SU-DHL-6 (cell line): ENCODE measurements around the gene KCTD16.

Experiments
- H2AFZ ChIP-seq: fragments of 200-600 bp; sonication (generic); 2 replicates; pipeline ENCODE4 v1.6.1; 2014; ENCODE audit warnings: low read depth, mild to moderate bottlenecking, moderate library complexity, mixed read lengths, antibody characterized with exemption, low read length; ENCODE audit not compliant: severe bottlenecking
- H3F3A ChIP-seq: fragments of 200-600 bp; shearing (Covaris generic); 2 replicates; pipeline ENCODE4 v1.6.0; 2016; ENCODE audit warnings: antibody characterized with exemption, mild to moderate bottlenecking; ENCODE audit not compliant: insufficient read depth
- H3K27ac ChIP-seq: fragments of 200-600 bp; sonication (generic); 2 replicates; pipeline ENCODE4 v1.5.1; 2016; ENCODE audit warnings: low read depth, mild to moderate bottlenecking, low read length, moderate library complexity, mixed read lengths
- H3K27me3 ChIP-seq: fragments of 200-600 bp; sonication (generic), shearing (Covaris generic); 2 replicates; pipeline ENCODE4 v1.6.0; 2014; ENCODE audit warnings: mild to moderate bottlenecking, low read length
- H3K36me3 ChIP-seq: fragments of 200-600 bp; sonication (generic); 2 replicates; pipeline ENCODE4 v1.6.1; 2014; ENCODE audit warnings: mild to moderate bottlenecking, low read length, mixed read lengths
- H3K4me2 ChIP-seq: fragments of 300-600, 200-600 bp; shearing (Covaris generic), sonication (generic); 2 replicates; pipeline ENCODE4 v1.6.0; 2014; ENCODE audit warnings: low read length, low read depth, mild to moderate bottlenecking; ENCODE audit not compliant: poor library complexity, severe bottlenecking
- H3K4me3 ChIP-seq: fragments of 200-600 bp; sonication (generic); 2 replicates; pipeline ENCODE4 v1.5.1; 2014; ENCODE audit warnings: antibody characterized with exemption, low read length, mild to moderate bottlenecking, mixed read lengths; ENCODE audit not compliant: insufficient read depth, poor library complexity, severe bottlenecking
- H3K79me2 ChIP-seq: fragments of 200-600 bp; sonication (generic); 2 replicates; pipeline ENCODE4 v1.6.1; 2014; ENCODE audit warnings: mild to moderate bottlenecking, low read length, moderate library complexity; ENCODE audit not compliant: insufficient read depth
- H3K9ac ChIP-seq: fragments of 200-600 bp; sonication (generic); 2 replicates; pipeline ENCODE4 v1.7.0; 2014; ENCODE audit warnings: mild to moderate bottlenecking, low read length
- H3K9me2 ChIP-seq: fragments of 200-600 bp; sonication (generic); replicated peaks from 2 replicates; pipeline ENCODE4 v1.6.1; 2014; ENCODE audit warnings: low read length; ENCODE audit not compliant: insufficient read depth
- H3K9me3 ChIP-seq: fragments of 200-600 bp; sonication (generic); 2 replicates; pipeline ENCODE4 v1.6.1; 2014; ENCODE audit warnings: low read length, mixed read lengths; ENCODE audit not compliant: insufficient read depth
- H4K20me1 ChIP-seq: fragments of 200-600 bp; sonication (generic); 2 replicates; pipeline ENCODE4 v1.6.1; 2014; ENCODE audit warnings: low read depth, mild to moderate bottlenecking, antibody characterized with exemption, low read length, moderate library complexity, mixed read lengths
- EZH2phosphoT487 ChIP-seq: fragments of 200-600 bp; sonication (generic), shearing (Covaris generic); conservative IDR thresholded peaks from 2 replicates; pipeline ENCODE4 v1.6.1; 2018; ENCODE audit warnings: mild to moderate bottlenecking, antibody characterized with exemption, low read length, moderate library complexity, mixed read lengths
- TF ChIP-seq, protein P1 (sequence below): fragments of 200-600 bp; sonication (generic); IDR thresholded peaks from one replicate; pipeline ENCODE4 v1.5.1; 2017; ENCODE audit warnings: antibody characterized with exemption, mild to moderate bottlenecking, low read length, moderate library complexity; ENCODE audit not compliant: insufficient read depth, poor library complexity, severe bottlenecking

The KCTD16 gene

DNA sequence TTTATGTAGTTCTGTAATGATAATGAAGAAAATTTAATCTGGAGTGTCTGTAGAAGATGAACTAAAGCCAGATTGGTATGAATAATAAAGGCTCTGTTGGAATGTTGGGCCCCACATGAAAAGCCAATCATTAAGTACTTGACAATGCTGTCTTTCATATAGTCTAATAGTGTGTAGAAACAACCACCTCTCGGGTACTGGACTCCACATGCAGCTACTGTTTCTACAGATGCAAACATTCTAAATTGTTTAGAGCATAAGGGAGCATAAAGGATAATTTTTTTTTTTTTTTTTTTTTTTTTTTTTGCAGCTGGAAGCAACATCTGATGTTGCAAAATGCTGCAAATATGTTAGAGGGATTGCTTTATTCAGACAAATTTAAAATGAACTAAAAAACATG is 354.3 kb downstream of the KCTD16 start:
- H3K27me3 ChIP-seq, result no peaks in the 10 kb centered on the region
- H2AFZ ChIP-seq, result no peak overlapping the region
- no peak overlapping the region for H3K9ac ChIP-seq
- H4K20me1 ChIP-seq, result no peaks in the 10 kb centered on the region
- no peak overlapping the region for H3K4me3 ChIP-seq
- no peak for TF ChIP-seq EZH2phosphoT487
- TF ChIP-seq, protein P1, sequence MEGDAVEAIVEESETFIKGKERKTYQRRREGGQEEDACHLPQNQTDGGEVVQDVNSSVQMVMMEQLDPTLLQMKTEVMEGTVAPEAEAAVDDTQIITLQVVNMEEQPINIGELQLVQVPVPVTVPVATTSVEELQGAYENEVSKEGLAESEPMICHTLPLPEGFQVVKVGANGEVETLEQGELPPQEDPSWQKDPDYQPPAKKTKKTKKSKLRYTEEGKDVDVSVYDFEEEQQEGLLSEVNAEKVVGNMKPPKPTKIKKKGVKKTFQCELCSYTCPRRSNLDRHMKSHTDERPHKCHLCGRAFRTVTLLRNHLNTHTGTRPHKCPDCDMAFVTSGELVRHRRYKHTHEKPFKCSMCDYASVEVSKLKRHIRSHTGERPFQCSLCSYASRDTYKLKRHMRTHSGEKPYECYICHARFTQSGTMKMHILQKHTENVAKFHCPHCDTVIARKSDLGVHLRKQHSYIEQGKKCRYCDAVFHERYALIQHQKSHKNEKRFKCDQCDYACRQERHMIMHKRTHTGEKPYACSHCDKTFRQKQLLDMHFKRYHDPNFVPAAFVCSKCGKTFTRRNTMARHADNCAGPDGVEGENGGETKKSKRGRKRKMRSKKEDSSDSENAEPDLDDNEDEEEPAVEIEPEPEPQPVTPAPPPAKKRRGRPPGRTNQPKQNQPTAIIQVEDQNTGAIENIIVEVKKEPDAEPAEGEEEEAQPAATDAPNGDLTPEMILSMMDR, result no peak
- H3K9me2 ChIP-seq, result no peaks in the 10 kb centered on the region
- no peak overlapping the region for H3K27ac ChIP-seq
- no peaks in the 10 kb centered on the region for H3K79me2 ChIP-seq
- H3K9me3 ChIP-seq, result no peaks in the 10 kb centered on the region
- no peaks in the 10 kb centered on the region for H3F3A ChIP-seq
- no peaks in the 10 kb centered on the region for H3K36me3 ChIP-seq
- no peak overlapping the region for H3K4me2 ChIP-seq

DNA sequence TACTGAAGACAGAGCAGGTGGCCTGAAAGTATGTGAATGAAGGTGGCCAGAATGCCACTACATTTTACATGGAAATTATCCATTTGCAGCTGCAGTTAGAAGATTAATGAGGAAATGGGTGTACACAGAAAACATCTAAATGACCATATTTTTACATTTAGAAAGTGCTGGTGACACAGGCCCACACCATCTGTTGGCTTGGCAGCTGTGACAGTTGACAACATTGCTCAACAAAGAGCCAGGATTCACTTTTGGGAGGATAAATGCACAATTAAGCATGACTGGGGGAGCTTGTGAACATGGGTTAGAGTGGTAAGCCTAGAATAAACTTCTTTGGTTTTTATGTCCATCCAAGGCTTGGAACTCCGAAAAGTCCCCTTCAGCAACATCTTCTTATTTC is 360.5 kb downstream of the KCTD16 start:
- H3K36me3 ChIP-seq, result no peaks in the 10 kb centered on the region
- H2AFZ ChIP-seq, result no peak overlapping the region
- H3K9ac ChIP-seq, result no peak overlapping the region
- H3K4me2 ChIP-seq, result no peak overlapping the region
- no peak for TF ChIP-seq EZH2phosphoT487
- TF ChIP-seq, protein P1, result no peak
- no peaks in the 10 kb centered on the region for H3K9me2 ChIP-seq
- no peaks in the 10 kb centered on the region for H3K9me3 ChIP-seq
- no peaks in the 10 kb centered on the region for H4K20me1 ChIP-seq
- no peaks in the 10 kb centered on the region for H3K79me2 ChIP-seq
- no peak overlapping the region for H3K27ac ChIP-seq
- no peaks in the 10 kb centered on the region for H3F3A ChIP-seq
- H3K27me3 ChIP-seq, result no peaks in the 10 kb centered on the region
- H3K4me3 ChIP-seq, result no peak overlapping the region
